Left ventricle myocardium inferior (tissue), 1 donor: Measurements from ENCODE around the gene DTNB. TPM values are rescaled to one million over a fixed set of nuclear protein-coding genes. Genes with fewer than 3 reads are reported as not detected.

Experiments used
- DNase-seq: peaks from one replicate; pipeline ENCODE4 v3.0.0-alpha.2; 2020
- H3K27ac ChIP-seq: fragments of 200-600 bp; replicated peaks from 2 replicates; pipeline ENCODE4 v1.8.0; 2021
- H3K27me3 ChIP-seq: fragments of 200-600 bp; 2 replicates; pipeline ENCODE4 v1.8.0; 2021; ENCODE audit warnings: low read depth
- H3K36me3 ChIP-seq: fragments of 200-600 bp; 2 replicates; pipeline ENCODE4 v1.8.0; 2021
- H3K4me1 ChIP-seq: fragments of 200-600 bp; 2 replicates; pipeline ENCODE4 v1.8.0; 2021
- H3K4me3 ChIP-seq: fragments of 200-600 bp; 2 replicates; pipeline ENCODE4 v1.8.0; 2021; ENCODE audit warnings: mild to moderate bottlenecking, moderate library complexity
- H3K9me3 ChIP-seq: fragments of 200-600 bp; replicated peaks from 2 replicates; pipeline ENCODE4 v1.8.0; 2021
- intact Hi-C: fragments of 100-400 bp; cut with micrococcal nuclease; formaldehyde crosslinking; loops from one replicate; pipeline ENCODE4 v1.11.0; 2022
- total RNA-seq: library from RNA; stranded (reverse); fragmentation: NEBNext Ultra II Directional; extraction: Animal tissue kit (Norgen Biotek cat#: 25700); gene quantifications from one replicate; pipeline ENCODE4 v1.2.1, GENCODE V29; 2021
- TF ChIP-seq, protein P1 (sequence below): fragments of 200-600 bp; IDR thresholded peaks from 2 replicates; pipeline ENCODE4 v1.8.0; 2021; ENCODE audit warnings: antibody characterized with exemption, mild to moderate bottlenecking, borderline replicate concordance
- donor health status: DM: no; HTN: yes; CAD: no; lungs with severe emphysema.

The DTNB gene
- total RNA-seq, 1 donor from 2014 or later = 4.5 TPM

- Histone ChIP-seq H3K36me3 (no peaks in the 10 kb centered on the region), H3K9me3 (no peaks in the 10 kb centered on the region), H3K27ac (no peak overlapping the region), H3K27me3 (no peaks in the 10 kb centered on the region), H3K4me1 (no peaks in the 10 kb centered on the region), H3K4me3 (no peak overlapping the region)
- TF ChIP-seq, protein P1, sequence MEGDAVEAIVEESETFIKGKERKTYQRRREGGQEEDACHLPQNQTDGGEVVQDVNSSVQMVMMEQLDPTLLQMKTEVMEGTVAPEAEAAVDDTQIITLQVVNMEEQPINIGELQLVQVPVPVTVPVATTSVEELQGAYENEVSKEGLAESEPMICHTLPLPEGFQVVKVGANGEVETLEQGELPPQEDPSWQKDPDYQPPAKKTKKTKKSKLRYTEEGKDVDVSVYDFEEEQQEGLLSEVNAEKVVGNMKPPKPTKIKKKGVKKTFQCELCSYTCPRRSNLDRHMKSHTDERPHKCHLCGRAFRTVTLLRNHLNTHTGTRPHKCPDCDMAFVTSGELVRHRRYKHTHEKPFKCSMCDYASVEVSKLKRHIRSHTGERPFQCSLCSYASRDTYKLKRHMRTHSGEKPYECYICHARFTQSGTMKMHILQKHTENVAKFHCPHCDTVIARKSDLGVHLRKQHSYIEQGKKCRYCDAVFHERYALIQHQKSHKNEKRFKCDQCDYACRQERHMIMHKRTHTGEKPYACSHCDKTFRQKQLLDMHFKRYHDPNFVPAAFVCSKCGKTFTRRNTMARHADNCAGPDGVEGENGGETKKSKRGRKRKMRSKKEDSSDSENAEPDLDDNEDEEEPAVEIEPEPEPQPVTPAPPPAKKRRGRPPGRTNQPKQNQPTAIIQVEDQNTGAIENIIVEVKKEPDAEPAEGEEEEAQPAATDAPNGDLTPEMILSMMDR = no peak
- DNase-seq = no peak
- intact Hi-C loops = no loop called here
Observed at GRCh38 chr2:25497918-25498407, 175.4 kb downstream of the DTNB start.

DNA sequence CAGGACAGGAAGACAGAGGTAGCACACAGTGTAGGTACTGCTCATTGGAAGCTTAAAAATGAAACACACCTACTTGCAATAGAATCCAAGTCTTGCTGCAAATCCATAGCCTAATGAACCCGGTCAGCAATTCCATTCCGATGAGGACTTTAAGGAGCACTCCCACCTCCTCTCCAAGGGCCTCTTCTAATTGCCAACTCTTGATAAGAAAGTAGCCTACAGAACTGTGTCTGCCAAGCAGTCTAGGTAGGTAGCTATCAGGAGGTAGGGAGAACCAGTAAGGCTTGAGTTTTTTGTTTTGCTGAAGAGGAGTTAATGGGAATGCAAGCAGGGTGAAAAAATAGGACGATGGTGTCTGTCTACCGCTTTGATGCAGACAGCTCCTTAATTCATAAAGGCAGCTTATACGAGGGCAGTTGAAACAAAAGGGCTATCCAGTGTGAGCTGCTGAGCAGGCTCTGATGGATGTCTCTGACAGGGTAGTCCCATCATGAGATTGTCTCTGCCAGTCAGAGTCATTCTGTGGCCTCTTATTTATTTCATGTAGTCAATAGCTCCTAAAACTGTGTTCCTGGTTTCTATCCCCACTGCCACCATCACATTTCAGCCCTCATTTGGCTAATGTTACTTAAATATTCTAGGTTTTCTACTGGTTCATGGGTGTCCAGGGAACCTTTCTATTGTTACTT is 176.0 kb downstream of the DTNB start:
- TF ChIP-seq, protein P1 = no peak
- no peak for DNase-seq
- no peaks in the 10 kb centered on the region for H3K36me3 ChIP-seq
- no peaks in the 10 kb centered on the region for H3K27me3 ChIP-seq
- intact Hi-C loops = no loop called here
- H3K4me1 ChIP-seq = no peaks in the 10 kb centered on the region
- no peak overlapping the region for H3K27ac ChIP-seq
- H3K4me3 ChIP-seq = no peak overlapping the region
- H3K9me3 ChIP-seq = no peaks in the 10 kb centered on the region

- Histone ChIP-seq H3K4me1 (no peaks in the 10 kb centered on the region), H3K9me3 (no peaks in the 10 kb centered on the region), H3K27me3 (no peaks in the 10 kb centered on the region), H3K4me3 (no peak overlapping the region), H3K27ac (no peak overlapping the region), H3K36me3 (no peaks in the 10 kb centered on the region)
- no peak for DNase-seq
- TF ChIP-seq, protein P1 = no peak
- intact Hi-C loops = no loop called here
Observed at GRCh38 chr2:25494616-25495015, 178.8 kb downstream of the DTNB start.

DNA sequence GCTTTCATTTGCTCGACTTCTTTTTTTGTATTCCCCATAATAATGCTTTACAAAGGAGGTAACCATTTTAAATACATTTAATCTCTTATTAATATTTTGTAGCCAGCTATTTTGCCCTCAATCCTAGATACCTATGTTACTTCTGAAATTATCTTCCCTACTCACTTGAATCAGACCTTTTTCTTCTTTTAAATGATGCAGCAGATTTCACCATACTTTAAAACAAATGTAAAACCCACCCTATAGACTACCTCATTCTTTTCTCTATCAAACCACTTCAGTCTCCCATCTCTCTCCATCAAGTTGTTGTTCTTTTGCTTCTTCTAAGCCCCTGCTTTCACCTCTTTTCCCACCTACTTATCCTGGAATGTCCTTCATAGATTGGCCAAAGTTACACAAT is 180.2 kb downstream of the DTNB start:
- TF ChIP-seq, protein P1 = no peak
- intact Hi-C loops = no loop called here
- Histone ChIP-seq H3K4me3 (no peak overlapping the region), H3K36me3 (no peaks in the 10 kb centered on the region), H3K9me3 (no peaks in the 10 kb centered on the region), H3K4me1 (no peaks in the 10 kb centered on the region), H3K27ac (no peak overlapping the region), H3K27me3 (no peaks in the 10 kb centered on the region)
- no peak for DNase-seq

- Histone ChIP-seq H3K27me3 (no peaks in the 10 kb centered on the region), H3K4me3 (no peak overlapping the region), H3K9me3 (no peaks in the 10 kb centered on the region), H3K27ac (no peak overlapping the region), H3K4me1 (no peaks in the 10 kb centered on the region), H3K36me3 (no peaks in the 10 kb centered on the region)
- intact Hi-C loops = no loop called here
- no peak for DNase-seq
- TF ChIP-seq, protein P1 = no peak
Observed at GRCh38 chr2:25492726-25493125, 180.7 kb downstream of the DTNB start.
